ENCODE measurements around the gene LAMA5.

- TF ChIP-seq ATF2 (IDR thresholded peaks at IDR 0.05; ENCODE audit: low read length): no peak
- TF ChIP-seq CTCF (IDR thresholded peaks at IDR 0.05; ENCODE audit: control extremely low read depth in 1 of 3, insufficient read depth in 1 of 3, low read depth in 1 of 3, low read length in 3 of 3): no peak
- no peak for TF ChIP-seq RAD21 (IDR thresholded peaks at IDR 0.05 in 1 of 2, conservative IDR thresholded peaks at IDR 0.05 in 1 of 2; ENCODE audit: low read depth in 2 of 2, low read length in 2 of 2)
- no peak for TF ChIP-seq POLR2A (IDR thresholded peaks at IDR 0.05; ENCODE audit: control extremely low read depth in 1 of 2, low read depth in 2 of 2, low read length in 2 of 2)
- no peak for TF ChIP-seq JUND (IDR thresholded peaks at IDR 0.05; ENCODE audit: low read length)
- TF ChIP-seq YY1 (IDR thresholded peaks at IDR 0.05; ENCODE audit: low read depth, low read length): no peak
- no peak for TF ChIP-seq TAF1 (IDR thresholded peaks at IDR 0.05; ENCODE audit: low read depth, low read length)
- no peak for TF ChIP-seq EP300 (IDR thresholded peaks at IDR 0.05; ENCODE audit: borderline replicate concordance in 1 of 2, low read depth in 2 of 2, low read length in 2 of 2)
These were observed 40.6 kb downstream of the LAMA5 start for GRCh38 chr20:62326559-62326958.

Measured in H1 (cell line).